GM18499 (cell line): ENCODE measurements around the gene GALNT9.
"Not testable (repeated sequence)": the region's sequence is repeated elsewhere in the genome, so short reads cannot be mapped to it uniquely, and the experiment has no call there.

Source experiments
- ATAC-seq: cut with Tn5 transposase; IDR thresholded peaks from one replicate; pipeline ENCODE4 v1.9.1; 2021; ENCODE audit warnings: moderate number of reproducible peaks; ENCODE audit not compliant: insufficient read depth, unreplicated experiment

GALNT9 gene

DNA sequence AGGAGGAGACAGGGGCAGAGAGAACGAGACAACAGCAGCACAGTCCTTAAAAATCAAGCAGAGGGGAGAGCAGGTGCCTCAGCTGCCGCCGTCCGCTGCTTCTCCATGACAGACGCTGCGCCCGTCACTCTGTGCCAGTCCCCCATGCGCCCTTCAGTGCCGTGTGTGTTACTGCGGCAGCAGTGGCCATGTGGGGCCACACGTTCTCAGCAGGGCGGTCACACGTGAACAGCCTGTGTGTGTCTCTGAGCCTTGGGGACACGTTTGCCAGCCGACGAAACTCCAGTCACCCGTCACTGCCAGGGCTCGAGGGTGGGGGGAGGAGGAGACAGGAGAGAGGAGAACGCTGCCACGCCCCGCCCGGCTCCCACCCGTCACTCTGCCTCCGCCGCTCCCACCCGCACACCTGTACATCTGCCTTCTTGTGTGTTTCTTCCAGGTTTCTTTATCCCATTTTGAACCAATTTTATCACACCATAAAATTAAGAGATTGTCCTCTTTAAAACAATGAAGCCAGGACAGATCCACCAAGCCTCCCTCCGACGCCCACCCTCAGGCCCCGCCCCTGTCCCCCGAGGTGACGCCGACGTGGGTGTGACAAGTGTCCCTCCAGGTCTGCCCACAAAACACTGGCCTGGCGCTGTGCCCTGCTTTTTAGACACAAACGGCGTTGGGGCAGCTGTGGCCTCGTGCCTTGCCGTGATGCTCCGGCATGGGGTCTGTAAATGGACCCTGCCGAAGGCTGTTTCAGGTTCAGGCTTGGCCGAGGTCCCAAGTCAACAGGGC, 58.2 kb downstream of the GALNT9 start:
- no peak for ATAC-seq

DNA sequence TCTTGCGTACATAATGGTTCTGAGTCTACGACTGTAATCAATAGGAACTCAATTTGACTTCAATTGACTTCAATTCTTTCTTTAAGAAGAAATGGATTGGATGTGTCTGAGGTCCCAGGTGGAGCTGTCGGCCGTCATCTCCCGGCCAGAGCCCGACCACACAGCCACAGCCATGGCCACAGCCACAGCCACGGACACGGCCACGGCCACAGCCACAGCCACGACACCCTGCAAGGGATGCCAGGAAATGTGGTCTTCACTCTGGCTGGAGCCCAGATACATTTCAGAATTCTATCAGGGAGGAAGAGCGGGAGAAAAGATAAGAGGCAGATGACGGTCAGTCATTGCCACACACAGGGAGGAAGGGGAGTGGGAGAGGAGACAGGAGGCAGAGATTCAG, 58.9 kb downstream of the GALNT9 start:
- no peak for ATAC-seq

DNA sequence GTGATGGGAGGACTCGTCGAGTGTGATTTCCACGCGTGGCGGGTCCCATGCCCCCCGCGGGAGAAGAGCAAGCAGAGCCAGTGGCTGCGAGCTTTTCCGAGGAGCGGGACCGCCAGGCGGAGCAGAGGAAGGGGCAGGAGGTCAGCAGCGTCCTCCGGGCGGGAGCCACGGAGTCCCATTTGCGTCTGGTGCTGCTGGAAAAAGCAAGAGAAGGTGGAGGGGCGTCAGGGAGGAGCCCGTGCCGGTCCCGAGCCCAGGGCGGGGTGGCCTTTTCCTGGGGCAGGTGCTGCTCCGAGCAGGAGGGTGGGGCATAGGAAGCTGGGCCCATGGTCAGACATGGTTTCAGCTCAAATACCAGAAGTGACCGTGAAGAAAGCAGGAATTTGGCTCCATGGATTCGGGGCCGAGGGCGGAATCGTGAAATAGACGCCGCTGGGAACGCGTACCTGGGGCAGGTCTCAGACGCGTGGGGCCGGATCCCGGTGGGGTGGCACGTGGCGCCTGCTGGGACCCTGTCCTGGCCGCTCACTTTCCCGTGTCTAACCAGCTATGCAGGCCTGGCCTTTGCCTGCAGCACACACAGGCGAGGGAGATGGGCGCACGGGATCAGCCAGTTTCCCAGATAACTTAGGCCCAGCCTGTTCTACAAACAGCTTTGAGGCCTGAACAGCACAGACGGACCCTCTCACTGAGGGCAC, 60.0 kb downstream of the GALNT9 start:
- ATAC-seq: no peak

DNA sequence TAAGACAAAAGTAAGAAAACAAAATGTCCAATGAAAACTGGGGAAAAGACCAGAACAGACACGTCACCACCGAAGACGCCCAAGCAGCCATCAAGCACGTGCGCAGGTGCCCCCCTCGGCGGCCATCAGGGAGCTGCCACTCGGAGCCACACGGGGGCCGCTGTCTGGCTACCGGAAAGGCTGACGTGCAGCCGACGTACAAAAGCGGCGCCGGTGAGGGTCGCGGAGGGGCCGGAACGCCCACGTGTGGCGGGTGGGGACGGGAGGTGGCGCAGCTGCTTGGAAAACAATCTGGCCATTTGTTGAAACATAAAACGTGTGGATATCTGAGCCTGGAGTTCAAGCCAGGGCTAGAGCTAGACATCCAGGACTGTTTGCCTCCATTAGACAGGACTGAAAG, 60.7 kb downstream of the GALNT9 start:
- no peak for ATAC-seq

DNA sequence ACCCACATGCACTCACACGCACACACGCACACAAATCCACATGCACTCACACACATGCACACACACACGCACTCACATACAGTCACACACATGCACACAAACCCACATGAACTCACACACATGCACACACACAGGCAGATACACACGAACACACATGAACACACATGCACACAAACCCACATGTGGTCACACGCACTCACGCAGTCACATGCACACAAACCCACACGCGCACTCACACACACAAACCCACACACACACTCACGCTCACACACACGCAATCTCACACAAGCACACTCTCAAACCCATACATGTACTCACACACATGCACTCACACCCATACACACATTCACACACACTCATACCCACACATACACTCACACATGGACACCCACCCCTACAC, 61.5 kb downstream of the GALNT9 start:
- no peak for ATAC-seq

DNA sequence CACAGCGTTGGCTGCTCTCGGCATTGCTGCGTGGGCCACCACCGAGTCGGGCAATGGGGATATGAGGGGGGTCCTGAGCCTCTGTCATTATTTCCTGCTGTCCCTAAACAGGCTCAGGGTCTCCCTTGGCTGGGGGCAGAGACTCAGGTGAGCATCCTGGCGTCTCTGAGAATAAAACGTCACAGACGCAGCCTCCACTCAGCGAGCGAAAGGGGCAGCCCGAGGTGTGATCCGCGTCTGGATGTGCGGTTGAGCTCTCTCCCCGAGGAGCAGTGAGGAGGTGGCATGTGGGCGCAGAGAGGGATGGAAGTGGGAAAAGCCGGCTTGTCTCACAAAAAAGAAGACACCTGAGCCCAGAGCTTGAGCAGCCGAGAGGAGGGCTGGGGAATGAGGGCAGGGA, 62.6 kb downstream of the GALNT9 start:
- no peak for ATAC-seq

DNA sequence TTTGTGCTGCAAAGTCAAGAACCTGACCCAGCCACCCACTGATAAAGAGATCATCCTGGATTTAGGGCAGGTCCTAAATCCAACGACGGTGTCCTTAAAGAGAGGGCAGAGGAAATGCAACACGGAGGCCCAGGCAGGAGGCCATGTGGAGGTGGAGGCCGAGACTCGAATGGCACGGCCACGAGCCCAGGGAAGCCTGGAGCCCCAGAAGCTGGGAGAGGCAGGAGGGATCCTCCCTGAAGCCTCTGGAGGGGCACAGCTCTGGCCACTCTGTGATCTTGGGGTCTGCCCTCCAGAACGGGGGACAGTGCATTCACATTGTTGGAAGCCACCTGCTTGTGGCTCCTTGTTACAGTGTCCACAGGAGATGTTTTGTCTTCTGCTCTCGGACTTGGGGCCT, 63.0 kb downstream of the GALNT9 start:
- ATAC-seq: no peak

DNA sequence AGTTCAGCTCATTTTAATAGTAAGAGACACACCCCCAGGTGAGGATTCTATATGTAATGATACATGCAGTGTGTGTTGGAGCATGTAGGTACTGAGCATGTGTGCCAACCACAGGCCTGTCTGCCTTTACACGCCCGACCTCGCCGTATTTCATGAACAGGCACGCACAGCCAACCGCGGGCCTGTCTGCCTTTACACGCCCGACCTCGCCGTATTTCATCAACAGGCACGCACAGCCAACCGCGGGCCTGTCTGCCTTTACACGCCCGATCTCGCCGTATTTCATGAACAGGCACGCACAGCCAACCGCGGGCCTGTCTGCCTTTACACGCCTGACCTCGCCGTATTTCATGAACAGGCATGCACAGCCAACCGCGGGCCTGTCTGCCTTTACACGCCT, 63.6 kb downstream of the GALNT9 start:
- not testable (repeated sequence) for ATAC-seq

DNA sequence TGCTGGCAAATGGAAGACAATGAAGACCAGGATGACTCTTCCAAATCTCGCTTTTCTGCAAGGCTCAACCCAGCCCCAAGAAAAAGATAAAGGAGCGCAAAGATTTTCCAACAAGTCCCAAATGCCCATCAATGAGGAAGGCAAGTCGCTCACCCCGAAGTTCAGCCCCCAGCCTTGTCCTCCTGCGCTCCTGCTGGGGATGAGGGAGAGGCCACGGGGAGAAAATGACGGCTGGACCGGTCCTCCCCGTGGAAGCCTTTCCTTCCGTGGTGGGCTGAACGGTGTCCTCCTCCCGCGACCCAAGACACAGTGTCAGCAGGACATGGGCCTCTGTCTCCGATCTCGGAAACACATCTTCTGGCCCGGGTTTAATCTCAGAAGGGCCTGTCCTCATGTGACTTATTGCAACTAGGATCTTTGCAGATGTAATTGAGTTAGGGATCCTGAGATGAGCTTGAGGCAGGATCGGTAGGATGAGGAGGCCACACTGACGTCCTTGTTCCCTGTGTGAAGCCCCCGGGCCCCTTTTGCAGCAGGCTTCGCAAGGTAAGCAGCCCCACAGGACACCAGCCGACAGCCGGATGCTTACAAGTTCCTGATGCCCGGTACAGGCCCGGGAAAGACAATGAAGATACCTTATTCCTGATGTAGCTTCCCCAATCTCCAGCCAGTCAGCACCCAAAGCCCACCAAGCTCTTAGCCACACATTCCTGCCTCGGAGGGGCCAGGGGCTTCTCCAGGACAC, 64.2 kb downstream of the GALNT9 start:
- no peak for ATAC-seq

DNA sequence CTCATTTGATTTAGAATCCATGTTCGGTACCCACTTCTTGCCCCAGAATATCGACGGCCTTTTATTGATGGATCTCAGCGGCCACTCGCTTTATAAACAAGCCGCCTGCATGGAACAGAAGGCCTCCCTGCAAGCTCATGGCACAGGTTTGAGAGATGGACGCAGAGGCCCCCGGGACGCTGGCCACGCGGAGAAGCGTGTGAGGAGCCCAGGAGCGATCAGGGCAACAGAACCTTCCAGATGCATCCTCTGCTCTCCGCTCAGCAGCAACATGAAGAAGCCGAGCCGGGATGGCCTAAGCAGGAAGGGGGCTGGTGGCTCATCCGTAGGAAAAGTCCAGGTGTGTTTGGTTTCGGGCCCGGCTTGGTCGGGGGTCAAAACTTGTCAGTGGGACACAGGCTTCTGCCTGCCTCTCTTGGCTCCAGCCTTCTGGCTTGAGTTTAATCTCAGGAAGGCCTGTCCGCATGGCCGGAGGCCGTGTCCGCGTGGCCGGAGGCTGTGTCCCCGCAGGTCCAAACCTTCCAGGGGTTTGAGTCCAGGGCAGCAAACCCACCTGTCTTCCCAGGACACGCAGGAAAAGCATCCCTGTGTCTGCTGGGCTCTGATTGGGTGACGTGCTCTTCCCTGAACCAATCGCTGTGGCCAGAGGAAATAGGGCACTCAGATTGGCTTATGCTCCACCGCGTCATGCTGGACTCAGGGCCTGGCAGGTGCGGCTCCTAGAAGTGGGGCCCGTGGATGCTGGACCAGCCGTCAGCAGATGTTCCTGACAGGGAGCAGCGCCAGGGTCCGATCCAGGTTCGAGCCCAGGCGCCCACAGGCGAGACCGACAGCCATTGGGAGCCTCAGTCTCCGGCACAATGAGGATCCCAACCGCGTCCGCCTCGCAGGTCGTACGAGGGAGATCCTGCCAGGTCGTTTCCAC, 65.0 kb downstream of the GALNT9 start:
- no peak for ATAC-seq

DNA sequence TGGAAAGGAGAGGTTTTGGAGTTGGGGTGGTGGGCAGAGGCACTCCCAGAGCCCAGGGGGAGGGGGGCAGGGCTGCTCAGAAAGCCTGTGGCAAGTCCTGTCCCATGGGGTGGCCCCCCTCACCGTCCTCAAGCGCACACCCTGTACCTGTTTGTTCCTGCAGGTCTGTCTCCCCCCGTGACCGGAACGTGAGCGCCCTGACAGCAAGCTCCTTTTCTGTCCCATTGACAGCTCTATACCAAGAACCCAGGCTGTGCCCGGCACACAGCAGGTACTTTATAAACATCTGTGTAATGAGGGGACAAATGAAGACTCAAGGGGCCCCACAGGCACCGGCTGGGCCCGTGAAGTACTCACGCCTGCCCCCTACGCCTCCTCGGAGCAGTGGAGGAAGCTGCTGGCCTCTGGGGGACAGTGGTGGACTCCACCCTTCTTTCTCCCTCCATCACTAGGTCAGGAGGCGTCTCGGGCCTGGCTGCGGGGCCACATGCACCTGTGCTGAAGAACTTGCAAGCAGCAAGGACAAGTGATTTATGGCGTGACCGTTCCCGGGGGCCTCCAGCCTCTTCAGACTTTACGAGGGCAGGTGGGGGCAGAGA, 65.8 kb downstream of the GALNT9 start:
- ATAC-seq: no peak

DNA sequence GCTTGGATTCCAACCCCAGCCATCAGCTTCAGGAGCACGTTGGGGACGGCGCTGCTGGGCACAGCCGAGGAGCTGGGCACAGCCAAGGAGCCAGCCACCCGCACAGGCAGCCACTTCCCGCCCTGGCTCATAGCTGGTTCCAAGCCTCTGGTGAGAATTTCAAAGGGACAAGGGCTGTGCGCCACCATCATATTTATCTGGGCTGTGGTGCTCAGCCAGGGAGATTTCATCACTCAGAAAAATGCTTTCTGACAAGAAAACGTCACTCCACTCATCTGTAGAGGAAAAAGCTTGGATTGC, 66.4 kb downstream of the GALNT9 start:
- no peak for ATAC-seq

DNA sequence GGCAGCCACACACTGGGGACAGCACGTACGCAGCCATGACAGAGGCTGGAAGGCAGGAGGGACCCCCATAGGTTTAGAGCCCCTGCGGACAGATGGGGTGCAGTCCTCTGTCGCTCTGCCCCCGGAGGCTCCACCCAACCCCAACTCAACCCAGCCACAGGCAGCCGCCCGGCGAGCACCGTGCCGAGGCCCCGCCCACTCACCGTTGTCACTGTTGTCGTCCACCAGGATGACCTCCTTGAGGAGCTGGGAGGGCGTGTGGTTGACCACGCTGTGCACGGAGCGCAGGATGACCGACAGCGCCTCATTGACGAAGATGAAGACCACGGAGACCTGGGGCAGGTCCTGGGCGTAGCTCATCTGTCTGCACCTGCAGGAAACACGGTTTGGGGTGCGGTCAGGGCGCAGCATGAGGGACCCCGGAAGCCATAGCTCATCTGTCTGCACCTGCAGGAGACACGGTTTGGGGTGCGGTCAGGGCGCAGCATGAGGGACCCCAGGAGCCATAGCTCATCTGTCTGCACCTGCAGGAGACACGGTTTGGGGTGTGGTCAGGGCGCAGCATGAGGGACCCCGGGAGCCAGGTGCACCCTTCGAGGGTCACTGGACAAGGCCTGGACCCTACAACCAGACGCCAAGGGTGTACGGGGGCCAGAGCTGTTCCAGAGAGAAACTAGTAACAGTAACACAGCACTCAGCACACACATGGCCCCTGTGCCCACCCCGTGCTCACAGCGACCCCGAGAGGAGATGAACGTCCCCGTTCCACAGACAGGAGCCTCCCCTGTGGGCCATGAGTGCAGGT, 66.9 kb downstream of the GALNT9 start:
- ATAC-seq: no peak

DNA sequence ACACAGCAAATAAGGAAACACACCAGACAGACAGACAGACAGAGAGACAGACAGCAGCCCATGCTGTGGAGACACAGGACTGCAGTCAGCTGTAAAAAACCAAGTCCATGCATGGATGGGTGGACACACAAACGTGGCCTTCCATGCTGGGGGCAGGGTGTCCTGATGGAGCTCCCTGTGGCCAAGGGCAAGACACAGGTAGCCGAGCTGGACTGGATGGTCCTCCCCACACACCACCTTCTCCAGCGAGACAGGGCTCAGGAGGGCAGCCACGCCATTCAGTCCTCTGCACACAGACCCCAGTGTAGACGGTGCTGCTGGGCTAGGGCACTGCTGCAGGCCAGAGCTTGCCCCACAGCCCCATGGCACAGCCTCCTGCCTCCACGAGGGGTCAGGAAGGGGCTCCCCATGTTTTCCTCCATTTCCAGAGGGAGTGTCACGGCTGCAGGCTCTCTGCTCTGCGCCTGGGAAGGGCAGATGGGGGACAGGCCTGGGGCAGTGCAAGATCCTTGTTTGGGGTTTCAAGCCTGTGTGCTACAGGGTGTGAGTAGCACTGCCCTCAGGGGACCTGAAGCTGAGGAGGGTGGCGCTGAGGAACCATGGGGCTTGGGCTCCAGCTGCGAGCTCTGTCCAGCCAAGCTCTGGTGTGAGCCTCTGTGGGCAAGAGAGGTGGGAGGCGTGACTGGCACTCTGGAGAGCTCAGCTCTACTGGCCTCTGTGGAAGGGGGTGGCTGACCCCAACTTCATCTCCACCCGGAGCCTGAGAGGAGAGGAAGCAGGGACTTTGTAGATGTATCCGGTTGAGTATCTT, 67.9 kb downstream of the GALNT9 start:
- ATAC-seq: no peak

DNA sequence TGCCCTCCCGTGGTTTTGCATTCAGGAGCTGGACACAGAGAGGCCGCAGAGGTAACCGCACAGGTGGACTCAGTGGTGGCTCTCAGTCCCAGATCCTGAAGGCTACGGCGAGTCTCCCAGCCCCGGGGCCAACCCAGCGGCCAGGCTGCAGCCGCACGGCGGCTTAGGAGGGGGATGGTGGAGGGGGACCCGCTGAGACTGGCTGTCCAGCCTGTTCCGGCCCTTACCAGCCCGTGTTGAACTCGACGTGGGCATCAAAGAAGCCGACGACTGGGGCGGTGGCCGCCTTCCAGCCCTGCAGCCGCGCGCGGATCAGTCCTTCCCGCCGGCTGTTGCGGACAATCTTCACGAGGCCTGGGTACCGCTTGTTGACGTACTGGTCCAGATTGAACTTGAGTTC, 68.7 kb downstream of the GALNT9 start:
- no peak for ATAC-seq

DNA sequence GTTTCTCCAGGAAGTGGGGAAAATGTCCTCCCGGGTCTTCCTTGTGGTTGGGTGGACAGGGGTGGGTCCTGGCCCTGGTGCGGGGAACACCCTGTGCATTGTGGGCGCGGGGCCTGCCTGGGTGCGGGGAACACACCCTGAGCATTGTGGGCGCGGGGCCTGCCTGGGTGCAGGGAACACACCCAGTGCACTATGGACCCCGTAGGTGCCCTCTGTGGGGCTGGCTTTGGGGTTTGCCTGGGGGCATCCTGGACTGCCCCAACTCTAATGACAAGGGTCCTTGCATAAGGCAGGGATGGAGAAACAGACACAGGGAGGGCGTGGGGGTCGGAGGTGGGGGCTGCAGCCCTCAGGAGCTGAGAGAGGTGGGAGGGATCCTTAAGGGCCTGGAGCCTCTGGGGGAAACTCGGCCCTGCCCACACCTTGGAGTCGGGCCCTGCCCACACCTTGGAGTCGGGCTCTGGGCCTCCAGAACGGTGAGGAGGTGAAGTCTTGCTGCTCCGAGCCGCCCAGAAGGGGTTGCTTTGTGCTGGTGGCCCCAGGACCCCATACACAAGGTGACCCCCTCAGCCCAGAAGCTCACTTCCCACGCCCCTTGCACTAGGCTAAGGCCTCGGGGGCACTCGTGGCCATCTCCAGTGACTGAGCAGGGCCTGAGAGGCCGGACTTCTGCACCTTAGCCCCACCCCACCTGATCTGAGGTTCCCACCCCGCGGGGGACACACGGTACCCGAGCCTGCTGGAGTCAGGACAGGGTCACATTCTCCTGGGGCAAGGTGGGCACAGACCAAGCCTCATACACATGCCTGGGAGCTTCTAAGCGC, 69.3 kb downstream of the GALNT9 start:
- ATAC-seq: no peak

DNA sequence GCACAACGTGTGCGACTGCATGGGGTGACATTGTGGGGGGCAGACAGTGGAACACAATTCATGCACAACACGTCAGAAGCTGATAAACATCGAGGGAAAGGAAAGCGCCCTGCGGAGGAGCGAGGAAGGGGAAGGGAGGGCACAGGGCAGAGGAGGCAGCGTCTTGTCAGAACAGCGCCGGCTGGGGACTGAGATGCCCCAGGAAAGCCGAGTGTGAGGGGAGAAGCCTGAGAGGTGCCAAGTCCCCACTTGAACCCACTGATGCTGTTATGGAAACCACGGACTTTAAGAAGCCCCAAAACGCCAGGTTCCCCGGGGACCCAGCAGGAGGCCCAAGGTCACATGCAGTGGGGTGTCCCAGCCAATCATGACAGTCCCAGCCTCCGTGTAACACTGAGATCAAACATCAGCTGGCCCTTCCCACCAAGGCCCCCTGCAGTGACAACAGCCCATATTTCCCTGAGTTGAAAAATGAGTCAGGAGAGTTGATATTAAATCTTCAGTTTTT, 70.0 kb downstream of the GALNT9 start:
- ATAC-seq: no peak
